Left lung (tissue), 10 donors: ENCODE measurements around the gene HES5. TPM values are rescaled to one million over a fixed set of nuclear protein-coding genes. Genes with fewer than 3 reads are reported as not detected.

Experiments
- ATAC-seq: fragments of 200-7000 bp; cut with Tn5 transposase; one replicate; pipeline ENCODE4 v1.9.1; 2020; ENCODE audit warnings: moderate library complexity
- DNase-seq, 4 donors: peaks; one replicate each; pipeline ENCODE4 v3.0.0-alpha.2; 2013 to 2020
- H3K27ac ChIP-seq, 2 donors: fragments of 200-600 bp; sonication (generic) in 1 of 2; one replicate each; pipeline versions ENCODE4 v1.5.0 to v1.8.0; 2020 to 2021
- H3K27me3 ChIP-seq, 2 donors: fragments of 200-600 bp; sonication (generic) in 1 of 2; one replicate each; pipeline versions ENCODE4 v1.5.0 to v1.8.0; 2020 to 2021
- H3K36me3 ChIP-seq, 2 donors: fragments of 200-600 bp; sonication (generic) in 1 of 2; one replicate each; pipeline versions ENCODE4 v1.5.0 to v1.8.0; 2020 to 2021
- H3K4me1 ChIP-seq, 2 donors: fragments of 200-600 bp; one replicate each; pipeline ENCODE4 v1.8.0; 2021
- H3K4me3 ChIP-seq, 2 donors: fragments of 200-600 bp; sonication (generic) in 1 of 2; one replicate each; pipeline versions ENCODE4 v1.5.0 to v1.8.0; 2020 to 2021; ENCODE audit warnings: mild to moderate bottlenecking in 1 of 2
- H3K9me3 ChIP-seq, 2 donors: fragments of 200-600 bp; sonication (generic) in 1 of 2; one replicate each; pipeline versions ENCODE4 v1.5.0 to v1.8.0; 2020 to 2021
- intact Hi-C, 2 donors: fragments of 100-400 bp; cut with DNase I; formaldehyde crosslinking; loops; one replicate each; pipeline versions ENCODE4 v1.11.2 to v1.14.2; 2022
- polyA plus RNA-seq, 6 donors: library from polyadenylated mRNA; unstranded; fragments of 120-200 nt; gene quantifications; one replicate each; pipeline ENCODE4 v1.2.1, GENCODE V29; 2013; ENCODE audit not compliant: insufficient read length in 6 of 6
- total RNA-seq, 2 donors: library from RNA; stranded (reverse); fragmentation: NEBNext Ultra II Directional; extraction: Animal tissue kit (Norgen Biotek cat#: 25700); gene quantifications; one replicate each; pipeline ENCODE4 v1.2.1, GENCODE V29; 2021
- TF ChIP-seq, protein P1 (sequence below), 2 donors: fragments of 200-600 bp; sonication (generic) in 1 of 2; IDR thresholded peaks; one replicate each; pipeline versions ENCODE4 v1.5.0 to v1.8.0; 2021; ENCODE audit warnings: antibody characterized with exemption in 2 of 2
- donor health status: DM: no; HTN: yes; CAD: no.
- donor health status: DM: no; HTN: no; CAD: no.

HES5 gene
- total and polyA plus RNA-seq, 8 donors = 0.21 to 1.2 (median 0.65) TPM

GRCh38 chr1:2528611-2528965 lies 1.5 kb downstream of the HES5 start:
- TF ChIP-seq, protein P1, sequence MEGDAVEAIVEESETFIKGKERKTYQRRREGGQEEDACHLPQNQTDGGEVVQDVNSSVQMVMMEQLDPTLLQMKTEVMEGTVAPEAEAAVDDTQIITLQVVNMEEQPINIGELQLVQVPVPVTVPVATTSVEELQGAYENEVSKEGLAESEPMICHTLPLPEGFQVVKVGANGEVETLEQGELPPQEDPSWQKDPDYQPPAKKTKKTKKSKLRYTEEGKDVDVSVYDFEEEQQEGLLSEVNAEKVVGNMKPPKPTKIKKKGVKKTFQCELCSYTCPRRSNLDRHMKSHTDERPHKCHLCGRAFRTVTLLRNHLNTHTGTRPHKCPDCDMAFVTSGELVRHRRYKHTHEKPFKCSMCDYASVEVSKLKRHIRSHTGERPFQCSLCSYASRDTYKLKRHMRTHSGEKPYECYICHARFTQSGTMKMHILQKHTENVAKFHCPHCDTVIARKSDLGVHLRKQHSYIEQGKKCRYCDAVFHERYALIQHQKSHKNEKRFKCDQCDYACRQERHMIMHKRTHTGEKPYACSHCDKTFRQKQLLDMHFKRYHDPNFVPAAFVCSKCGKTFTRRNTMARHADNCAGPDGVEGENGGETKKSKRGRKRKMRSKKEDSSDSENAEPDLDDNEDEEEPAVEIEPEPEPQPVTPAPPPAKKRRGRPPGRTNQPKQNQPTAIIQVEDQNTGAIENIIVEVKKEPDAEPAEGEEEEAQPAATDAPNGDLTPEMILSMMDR (IDR thresholded peaks at IDR 0.05) = no peak
- Histone ChIP-seq H3K4me3 (no peak overlapping the region), H3K27ac (no peak overlapping the region), H3K9me3 (no peaks in the 10 kb centered on the region), H3K4me1 (peaks cover 36 to 67% of the 10 kb centered on the region in 2 donors), H3K27me3 (peaks cover 21 to 68% of the 10 kb centered on the region in 2 donors), H3K36me3 (no peaks in the 10 kb centered on the region)
- ATAC-seq (no peak), DNase-seq (no peak)
- intact Hi-C loops = no loop called here

- no peaks in the 10 kb centered on the region for H3K36me3 ChIP-seq
- peaks cover 21 to 62% of the 10 kb centered on the region in 2 donors for H3K27me3 ChIP-seq
- no peak for DNase-seq
- no peak overlapping the region for H3K4me3 ChIP-seq
- intact Hi-C loops = no loop called here
- H3K27ac ChIP-seq = no peak overlapping the region
- no peak for ATAC-seq
- H3K4me1 ChIP-seq = peaks cover 36 to 73% of the 10 kb centered on the region in 2 donors
- H3K9me3 ChIP-seq = no peaks in the 10 kb centered on the region
- TF ChIP-seq, protein P1 (IDR thresholded peaks at IDR 0.05) = no peak
These were observed 2.0 kb downstream of the HES5 start for GRCh38 chr1:2528016-2528415.

DNA sequence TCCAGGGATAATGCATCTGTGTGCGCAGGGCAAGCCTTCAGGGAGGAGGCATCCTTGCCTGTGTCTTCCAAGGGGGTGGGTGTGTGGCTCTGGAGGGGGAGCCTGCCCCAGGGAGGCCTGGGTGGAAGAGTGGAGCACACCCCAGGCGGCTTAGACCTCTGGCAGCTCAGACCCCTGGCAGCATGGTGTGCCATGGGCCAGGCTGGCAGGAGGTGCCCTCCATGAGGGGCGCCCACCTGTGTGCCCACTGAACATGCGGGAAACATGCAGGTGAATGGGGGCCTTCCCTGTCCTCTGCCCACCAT lies 2.6 kb downstream of the HES5 start:
- Histone ChIP-seq H3K27me3 (peaks cover 21 to 57% of the 10 kb centered on the region in 2 donors), H3K9me3 (no peaks in the 10 kb centered on the region), H3K27ac (no peak overlapping the region), H3K36me3 (no peaks in the 10 kb centered on the region), H3K4me1 (peaks cover 36 to 73% of the 10 kb centered on the region in 2 donors), H3K4me3 (no peak overlapping the region)
- DNase-seq (no peak), ATAC-seq (no peak)
- intact Hi-C loops = no loop called here
- TF ChIP-seq, protein P1 (IDR thresholded peaks at IDR 0.05) = no peak

DNA sequence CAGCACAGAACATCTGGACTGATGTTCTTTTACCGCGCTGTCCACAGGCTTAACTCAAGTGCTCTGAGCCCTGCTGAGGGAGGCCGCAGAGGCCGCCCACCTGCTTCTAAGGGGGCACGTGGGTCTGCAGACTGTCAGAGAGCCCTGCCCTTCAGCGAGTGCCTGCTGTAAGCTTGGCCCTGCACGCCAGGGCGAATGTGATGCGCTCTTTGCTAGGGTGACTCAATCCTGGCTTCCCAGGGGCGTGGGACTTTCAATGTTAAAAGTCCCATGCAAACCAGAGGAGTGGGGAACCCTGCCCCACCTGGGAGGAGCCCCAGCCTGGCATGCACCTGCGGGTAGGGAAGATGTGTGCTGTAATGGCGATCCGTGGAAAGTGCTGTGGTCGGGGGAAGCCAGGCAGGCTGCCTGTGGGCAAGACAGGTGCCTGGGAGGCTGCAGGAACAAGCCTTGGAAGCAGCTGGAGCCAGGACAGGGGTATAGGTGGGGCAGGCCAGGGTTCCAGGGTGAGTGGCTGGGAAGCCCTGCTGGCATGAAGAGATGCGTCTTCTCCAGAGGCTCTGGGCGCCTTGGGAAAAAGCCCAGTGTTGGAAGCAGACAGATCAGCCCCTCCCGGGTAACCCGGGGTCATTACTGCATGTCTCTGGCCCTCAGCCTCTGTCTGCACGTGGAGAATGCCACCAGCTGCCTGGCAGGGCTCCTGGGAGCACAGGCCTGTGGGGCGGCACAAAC lies 3.1 kb downstream of the HES5 start:
- peak; percentile 0 for ATAC-seq
- H3K4me1 ChIP-seq = peaks cover 36 to 73% of the 10 kb centered on the region in 2 donors
- intact Hi-C loops = no loop called here
- H3K27me3 ChIP-seq = peaks cover 21 to 52% of the 10 kb centered on the region in 2 donors
- H3K36me3 ChIP-seq = no peaks in the 10 kb centered on the region
- TF ChIP-seq, protein P1 (IDR thresholded peaks at IDR 0.05) = no peak
- DNase-seq = no peak
- H3K27ac ChIP-seq = peak overlapping the region; percentile 65 to 83
- H3K4me3 ChIP-seq = peak overlapping the region; percentile 58 to 97
- no peaks in the 10 kb centered on the region for H3K9me3 ChIP-seq

DNA sequence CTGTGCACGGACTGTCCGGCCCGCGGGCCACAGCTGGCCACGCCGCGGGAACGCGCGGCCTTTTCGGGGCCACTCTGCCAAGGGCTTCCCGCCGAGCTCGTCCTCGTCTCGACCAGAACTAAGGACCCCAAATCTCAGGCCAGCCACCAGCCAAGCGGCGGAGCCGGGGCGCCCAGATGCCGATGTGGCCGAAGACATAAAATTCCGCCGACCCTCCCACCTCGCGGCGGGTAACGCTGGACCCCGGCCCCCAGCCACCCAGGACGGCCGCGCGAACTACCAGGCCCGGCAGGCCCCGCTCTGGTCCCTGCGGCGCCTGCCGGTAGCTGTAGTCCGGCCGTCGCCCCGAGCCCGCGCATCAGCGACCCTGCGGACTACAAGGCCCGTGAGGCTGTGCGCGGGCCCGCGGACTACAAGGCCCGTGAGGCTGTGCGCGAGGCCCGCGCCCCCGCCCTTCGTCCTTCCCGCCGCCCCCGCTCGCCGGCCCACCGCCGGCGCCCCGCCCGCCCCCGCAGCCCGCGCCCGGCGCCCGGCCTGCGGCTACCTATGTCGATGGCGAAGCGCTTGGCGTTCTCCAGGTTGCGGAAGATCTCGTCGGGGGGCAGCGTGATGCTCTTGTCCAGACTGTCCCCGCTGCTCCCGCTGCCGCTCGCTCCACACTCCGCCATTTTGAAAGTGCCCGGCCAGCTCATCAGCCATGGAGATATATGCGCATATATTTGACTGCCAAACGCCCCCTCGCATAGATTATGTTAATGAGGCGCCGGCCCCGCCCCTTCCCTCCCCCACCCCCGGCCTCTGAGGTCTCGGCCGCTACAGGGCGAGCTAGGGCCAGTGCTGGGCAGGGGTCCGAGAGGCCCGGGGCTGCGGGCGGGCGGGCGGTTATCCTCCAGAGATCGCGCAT lies 3.9 kb downstream of the HES5 start, which contains the start of gene PANK4:
Gene PANK4 (minus strand): TSS at position 677 of the 904 bp plus-strand sequence. CDS start 9 bp downstream, at position 668.
- peaks cover 36 to 69% of the 10 kb centered on the region in 2 donors for H3K4me1 ChIP-seq
- intact Hi-C loops = no loop called here
- TF ChIP-seq, protein P1 (IDR thresholded peaks at IDR 0.05) = no peak

More for the DNA sequence above, 3.9 kb downstream of the HES5 start, which contains the start of gene PANK4:
- Histone ChIP-seq H3K27ac (peak within 1 kb of the TSS; percentile 65 to 83), H3K27me3 (peaks cover 13 to 43% of the 10 kb centered on the region in 2 donors), H3K9me3 (no peaks in the 10 kb centered on the region), H3K36me3 (peaks cover 0 to 6% of the 10 kb centered on the region in 2 donors), H3K4me3 (peak within 1 kb of the TSS; percentile 58 to 97)
- ATAC-seq (peak; percentile 95), DNase-seq (peak; percentile 87 to 98 (median 94))
